Measurements from ENCODE around the gene IFIT1B. TPM values are rescaled to one million over a fixed set of nuclear protein-coding genes. Genes with fewer than 3 reads are reported as not detected.

Gene IFIT1B
- total and polyA plus RNA-seq, 10 of the 15 experiments (the other 5 are each of a cell fraction or from before 2014, with no cell fraction given), result 0.04 TPM; not detected in 9

DNA sequence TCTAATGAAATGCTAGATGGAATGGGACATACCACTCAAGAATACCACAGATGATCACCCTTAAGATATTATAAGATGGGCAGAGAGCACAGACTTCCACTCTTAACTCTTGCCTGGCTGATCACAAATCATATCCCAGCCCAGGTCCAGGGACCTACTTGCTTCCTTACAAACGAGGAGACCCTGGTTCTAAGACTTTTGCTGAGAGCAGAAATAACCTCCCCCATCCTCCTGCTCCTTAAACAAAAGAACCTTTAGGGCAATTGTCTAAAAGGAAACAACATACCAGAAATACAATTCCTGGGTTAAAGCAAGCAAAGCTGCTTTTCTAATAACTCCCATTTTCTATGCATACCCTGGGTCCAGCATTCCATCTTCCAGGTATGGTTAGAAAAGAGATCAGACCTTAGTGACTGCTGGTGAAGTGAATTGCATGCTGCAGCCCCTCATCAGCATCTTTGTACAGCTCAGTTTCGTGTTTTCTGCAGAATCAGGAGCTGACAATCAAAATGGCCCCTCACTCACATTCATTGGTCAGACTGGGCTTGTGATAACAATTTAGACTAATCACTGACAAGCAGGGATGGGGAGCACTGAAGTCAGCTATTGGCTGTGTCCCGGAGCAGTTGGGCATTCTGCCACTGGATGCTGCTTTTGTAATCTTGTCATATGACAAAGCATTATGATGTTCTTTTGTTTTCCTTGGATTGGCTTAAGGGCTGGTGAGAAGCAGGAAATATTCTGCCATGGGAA lies 35.5 kb upstream of the IFIT1B start:
- DNase-seq (ENCODE audit: low read depth, low spot score) (no peak), FAIRE-seq (no peak), ATAC-seq (peak; percentile 25; the same call in 2 of the 3 replicates)
- Histone ChIP-seq H3K4me1 (ENCODE audit: control insufficient read depth, insufficient read depth, low read length) (peaks cover 5% of the 10 kb centered on the region), H3K27ac (ENCODE audit: control insufficient read depth, insufficient read depth) (no peak overlapping the region), H3K79me2 (ENCODE audit: control insufficient read depth, insufficient read depth, low read length) (peaks cover 2% of the 10 kb centered on the region), H3K36me3 (ENCODE audit: control insufficient read depth in 2 of 2, insufficient read depth in 2 of 2, low read length in 1 of 2) (peaks cover 6 to 22% of the 10 kb centered on the region in 2 experiments), H2AFZ (ENCODE audit: control insufficient read depth, low read depth, low read length) (no peak overlapping the region), H3K4me2 (ENCODE audit: control insufficient read depth, insufficient read depth) (no peak overlapping the region), H4K20me1 (ENCODE audit: control insufficient read depth, insufficient read depth) (no peaks in the 10 kb centered on the region), H3K9me3 (replicated peaks; ENCODE audit: control insufficient read depth, insufficient read depth, low read length) (no peaks in the 10 kb centered on the region), H3K9ac (ENCODE audit: control insufficient read depth, insufficient read depth, low read length) (no peak overlapping the region), H3K4me3 (no peak overlapping the region), H3K27me3 (replicated peaks in 1 of 2; ENCODE audit: control insufficient read depth in 2 of 2, insufficient read depth in 2 of 2, low read length in 1 of 2) (no peaks in the 10 kb centered on the region)
- RAD21 ChIA-PET (ENCODE audit: unreplicated experiment), result no interaction called here
- SMC1A ChIA-PET (ENCODE audit: uncharacterized antibody, unreplicated experiment), result interaction anchor here (1.0 to 3.4 kb wide), 5 partner anchors 10 to 48 kb away, joined by 3 to 21 read pairs (median 3); no protein-coding TSS in a partner anchor
- 50% methylated on average over 3 of the region's 3 CpGs for WGBS (ENCODE audit: insufficient coverage, insufficient replicate concordance, low lambda C conversion rate, missing lambda C conversion rate)
- CTCF ChIA-PET, result interaction anchor here (1.2 to 3.9 kb wide), 2 partner anchors 26 to 125 kb away, joined by 3 to 19 read pairs; no protein-coding TSS in a partner anchor
- TF ChIP-seq POLR2AphosphoS5 (IDR thresholded peaks at IDR 0.05; ENCODE audit: low read length) (peak; percentile 54; the same call in 1 of the 2 replicates), POLR2A (IDR thresholded peaks at IDR 0.05; ENCODE audit: low read depth, low read length) (0 out of 2 replicates have a peak, but pooled peaks have one; percentile 37), YY1 (IDR thresholded peaks at IDR 0.05; ENCODE audit: low read depth, low read length) (0 out of 2 replicates have a peak, but pooled peaks have one; percentile 23)
- TF ChIP-seq, protein P1, sequence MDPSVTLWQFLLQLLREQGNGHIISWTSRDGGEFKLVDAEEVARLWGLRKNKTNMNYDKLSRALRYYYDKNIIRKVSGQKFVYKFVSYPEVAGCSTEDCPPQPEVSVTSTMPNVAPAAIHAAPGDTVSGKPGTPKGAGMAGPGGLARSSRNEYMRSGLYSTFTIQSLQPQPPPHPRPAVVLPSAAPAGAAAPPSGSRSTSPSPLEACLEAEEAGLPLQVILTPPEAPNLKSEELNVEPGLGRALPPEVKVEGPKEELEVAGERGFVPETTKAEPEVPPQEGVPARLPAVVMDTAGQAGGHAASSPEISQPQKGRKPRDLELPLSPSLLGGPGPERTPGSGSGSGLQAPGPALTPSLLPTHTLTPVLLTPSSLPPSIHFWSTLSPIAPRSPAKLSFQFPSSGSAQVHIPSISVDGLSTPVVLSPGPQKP (IDR thresholded peaks at IDR 0.05; ENCODE audit: low read depth, low read length), result no peak
- intact Hi-C loops (cut with micrococcal nuclease; ENCODE audit: unreplicated experiment) (no loop called here), in situ Hi-C loops (cut with MboI) (no loop called here)
- BruUV-seq (replicated peaks), result no TSS peak
- POLR2A ChIA-PET, result interaction anchor here (2.0 kb wide), 1 partner anchor 9 kb away, joined by 5 read pairs; no protein-coding TSS in a partner anchor
